Smooth muscle cell (in vitro differentiated cells): ENCODE results near the gene ATF7. TPM values are rescaled to one million over a fixed set of nuclear protein-coding genes. Genes with fewer than 3 reads are reported as not detected.

Experiments
- DNase-seq: peaks from one replicate; lab custom pipeline; 2025; ENCODE audit not compliant: unreplicated experiment; lab: John Stamatoyannopoulos, UW
- H2AFZ ChIP-seq: fragments of 200-600 bp; sonication (generic); 2 replicates; pipeline ENCODE4 v1.6.0; 2016; ENCODE audit warnings: antibody characterized with exemption, low read depth, mild to moderate bottlenecking
- H3F3A ChIP-seq: fragments of 200-600 bp; sonication (generic); 2 replicates; pipeline ENCODE4 v1.6.0; 2017; ENCODE audit warnings: antibody characterized with exemption, low read depth
- H3K27ac ChIP-seq: fragments of 200-600 bp; sonication (generic); 2 replicates; pipeline ENCODE4 v1.5.1; 2016; ENCODE audit warnings: low read depth, mild to moderate bottlenecking
- H3K27me3 ChIP-seq: fragments of 200-600 bp; sonication (generic); 2 replicates; pipeline ENCODE4 v1.6.1; 2016; ENCODE audit warnings: low read depth, mild to moderate bottlenecking
- H3K36me3 ChIP-seq: fragments of 200-600 bp; sonication (generic); 2 replicates; pipeline ENCODE4 v1.5.1; 2016; ENCODE audit warnings: low read depth
- H3K4me1 ChIP-seq: fragments of 200-600 bp; sonication (generic); 2 replicates; pipeline ENCODE4 v1.5.1; 2016; ENCODE audit warnings: low read depth
- H3K4me2 ChIP-seq: fragments of 200-600 bp; sonication (generic); 2 replicates; pipeline ENCODE4 v1.6.0; 2016; ENCODE audit warnings: mild to moderate bottlenecking
- H3K4me3 ChIP-seq: fragments of 200-600 bp; sonication (generic); 2 replicates; pipeline ENCODE4 v1.5.1; 2016; ENCODE audit warnings: mild to moderate bottlenecking
- H3K79me2 ChIP-seq: fragments of 200-600 bp; sonication (generic); 2 replicates; pipeline ENCODE4 v1.6.0; 2016; ENCODE audit warnings: low read depth, mild to moderate bottlenecking
- H3K9ac ChIP-seq: fragments of 200-600 bp; sonication (generic); 2 replicates; pipeline ENCODE4 v1.6.0; 2016; ENCODE audit warnings: low read depth
- H3K9me3 ChIP-seq: fragments of 200-600 bp; sonication (generic); replicated peaks from 2 replicates; pipeline ENCODE4 v1.5.1; 2016; ENCODE audit warnings: low read depth
- H4K20me1 ChIP-seq: fragments of 200-600 bp; sonication (generic); 2 replicates; pipeline ENCODE4 v1.6.0; 2016; ENCODE audit warnings: low read depth
- WGBS: methylation state at CpG from one replicate; pipeline ENCODE4 v1.1.7; 2016; ENCODE audit warnings: low lambda C conversion rate; 5-methylcytosine and 5-hydroxymethylcytosine counted together
- polyA plus RNA-seq: library from polyadenylated mRNA; unstranded; fragments of >200 nt; fragmentation: Nextera tagmentation; extraction: Ambion mirVana; gene quantifications from 2 replicates; pipeline ENCODE4 v1.2.1, GENCODE V29; 2016
- total RNA-seq: library from RNA; depleted of rRNA; stranded (reverse); fragments of >200 nt; gene quantifications from 2 replicates; pipeline ENCODE4 v1.2.3, GENCODE V29; 2014
- TF ChIP-seq, protein P1 (sequence below): fragments of 200-600 bp; sonication (generic); IDR thresholded peaks from 2 replicates; pipeline ENCODE4 v1.5.1; 2017; ENCODE audit warnings: borderline replicate concordance, mild to moderate bottlenecking, antibody characterized with exemption; ENCODE audit not compliant: insufficient read depth, poor library complexity, severe bottlenecking

Gene ATF7
- total and polyA plus RNA-seq, 2 experiments from 2014 or later = 15.2 to 28.5 TPM

GRCh38 chr12:53498235-53498630, 127.9 kb downstream of the ATF7 start:
- Histone ChIP-seq H3K4me1 (peaks cover 42% of the 10 kb centered on the region), H3K27me3 (no peaks in the 10 kb centered on the region), H4K20me1 (no peaks in the 10 kb centered on the region), H3K9ac (no peak overlapping the region), H2AFZ (no peak overlapping the region), H3K4me2 (peak overlapping the region; percentile 93), H3K27ac (no peak overlapping the region), H3K4me3 (peak overlapping the region; percentile 57), H3K9me3 (no peaks in the 10 kb centered on the region), H3K79me2 (peaks cover 30% of the 10 kb centered on the region), H3K36me3 (no peaks in the 10 kb centered on the region), H3F3A (peaks cover 14% of the 10 kb centered on the region)
- 73% methylated on average over 2 of the region's 2 CpGs for WGBS
- no peak for DNase-seq
- TF ChIP-seq, protein P1, sequence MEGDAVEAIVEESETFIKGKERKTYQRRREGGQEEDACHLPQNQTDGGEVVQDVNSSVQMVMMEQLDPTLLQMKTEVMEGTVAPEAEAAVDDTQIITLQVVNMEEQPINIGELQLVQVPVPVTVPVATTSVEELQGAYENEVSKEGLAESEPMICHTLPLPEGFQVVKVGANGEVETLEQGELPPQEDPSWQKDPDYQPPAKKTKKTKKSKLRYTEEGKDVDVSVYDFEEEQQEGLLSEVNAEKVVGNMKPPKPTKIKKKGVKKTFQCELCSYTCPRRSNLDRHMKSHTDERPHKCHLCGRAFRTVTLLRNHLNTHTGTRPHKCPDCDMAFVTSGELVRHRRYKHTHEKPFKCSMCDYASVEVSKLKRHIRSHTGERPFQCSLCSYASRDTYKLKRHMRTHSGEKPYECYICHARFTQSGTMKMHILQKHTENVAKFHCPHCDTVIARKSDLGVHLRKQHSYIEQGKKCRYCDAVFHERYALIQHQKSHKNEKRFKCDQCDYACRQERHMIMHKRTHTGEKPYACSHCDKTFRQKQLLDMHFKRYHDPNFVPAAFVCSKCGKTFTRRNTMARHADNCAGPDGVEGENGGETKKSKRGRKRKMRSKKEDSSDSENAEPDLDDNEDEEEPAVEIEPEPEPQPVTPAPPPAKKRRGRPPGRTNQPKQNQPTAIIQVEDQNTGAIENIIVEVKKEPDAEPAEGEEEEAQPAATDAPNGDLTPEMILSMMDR = no peak

DNA sequence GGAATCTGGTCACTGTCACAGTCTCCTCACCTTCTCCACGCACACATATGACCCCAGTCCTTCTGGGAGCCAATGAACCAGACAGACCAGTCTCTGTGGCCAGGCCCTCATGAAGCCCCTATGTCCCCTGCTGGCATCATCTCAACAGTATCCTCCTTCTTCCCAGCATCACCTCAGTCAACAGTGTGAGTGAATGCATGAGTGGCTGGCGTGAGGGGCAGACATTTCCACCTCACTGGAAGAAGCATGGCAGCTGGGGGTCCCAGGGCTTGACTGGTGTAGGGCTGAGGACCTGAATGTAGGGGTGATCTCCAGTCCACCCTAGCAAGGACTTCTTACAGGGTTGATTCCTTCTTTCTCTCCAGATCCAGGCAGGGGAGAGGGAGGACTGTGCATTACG, 128.7 kb downstream of the ATF7 start:
- no peak overlapping the region for H3K9ac ChIP-seq
- peaks cover 30% of the 10 kb centered on the region for H3K79me2 ChIP-seq
- TF ChIP-seq, protein P1 = no peak
- no peak overlapping the region for H3K27ac ChIP-seq
- DNase-seq = no peak
- H2AFZ ChIP-seq = no peak overlapping the region
- 90% methylated on average over 3 of the region's 3 CpGs for WGBS
- H3K4me1 ChIP-seq = peaks cover 42% of the 10 kb centered on the region
- peaks cover 16% of the 10 kb centered on the region for H3F3A ChIP-seq
- H3K4me2 ChIP-seq = no peak overlapping the region
- H4K20me1 ChIP-seq = no peaks in the 10 kb centered on the region
- H3K36me3 ChIP-seq = no peaks in the 10 kb centered on the region
- H3K4me3 ChIP-seq = no peak overlapping the region
- no peaks in the 10 kb centered on the region for H3K27me3 ChIP-seq
- H3K9me3 ChIP-seq = no peaks in the 10 kb centered on the region

GRCh38 chr12:53496752-53497032, 129.5 kb downstream of the ATF7 start:
- Histone ChIP-seq H2AFZ (no peak overlapping the region), H3K27me3 (no peaks in the 10 kb centered on the region), H3K9ac (no peak overlapping the region), H3K4me1 (peaks cover 42% of the 10 kb centered on the region), H3K36me3 (no peaks in the 10 kb centered on the region), H3K79me2 (peaks cover 24% of the 10 kb centered on the region), H4K20me1 (no peaks in the 10 kb centered on the region), H3K9me3 (no peaks in the 10 kb centered on the region), H3K4me3 (peak overlapping the region; percentile 9), H3K4me2 (peak overlapping the region; percentile 54), H3K27ac (peak overlapping the region; percentile 10), H3F3A (peaks cover 16% of the 10 kb centered on the region)
- no peak for DNase-seq
- TF ChIP-seq, protein P1 = no peak
- WGBS = 87% methylated on average over 1 of the region's 1 CpG

DNA sequence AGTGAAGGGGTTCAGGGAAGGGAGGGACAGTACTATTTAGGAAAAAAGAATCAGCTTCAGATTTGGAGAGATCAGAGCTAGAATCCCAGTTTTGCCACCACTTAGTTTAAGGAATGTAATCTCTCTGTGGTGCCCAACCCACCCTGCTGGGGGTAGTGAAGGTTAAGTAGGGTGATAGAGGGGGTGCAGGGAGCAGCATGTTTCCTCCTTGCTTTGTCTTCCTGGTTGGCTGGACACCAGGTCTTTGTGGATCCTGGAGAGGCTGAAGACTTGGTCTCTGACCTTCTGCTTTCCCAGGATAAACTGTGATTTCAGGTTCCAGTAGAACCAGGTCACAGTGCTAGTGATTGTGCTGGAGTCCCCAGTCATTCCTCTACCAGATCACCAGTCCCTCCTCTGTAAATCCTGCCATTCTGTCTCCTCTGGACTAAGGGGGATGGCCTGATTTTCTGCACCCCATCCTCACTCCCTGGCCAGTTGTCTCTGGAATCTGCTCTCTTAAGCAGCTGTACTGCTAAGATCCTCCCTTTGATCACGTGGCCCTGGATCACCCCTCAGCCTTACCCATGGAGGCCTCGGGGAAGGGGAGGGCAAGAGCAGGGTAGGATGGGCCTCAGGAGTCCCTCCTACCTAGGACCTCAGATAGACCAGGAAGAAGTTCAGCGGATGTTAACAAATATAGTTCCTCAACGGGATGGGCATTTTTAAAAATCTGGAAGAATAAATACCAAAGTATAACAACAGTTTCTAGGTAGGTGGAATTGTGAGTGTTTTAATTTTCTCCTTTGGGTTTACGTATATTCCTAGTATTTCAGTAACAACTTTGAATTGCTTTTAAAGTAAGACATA, 130.1 kb downstream of the ATF7 start:
- Histone ChIP-seq H3K4me3 (peak overlapping the region; percentile 9), H3K9ac (no peak overlapping the region), H3K4me2 (peak overlapping the region; percentile 54), H3K4me1 (peaks cover 42% of the 10 kb centered on the region), H3K79me2 (peaks cover 22% of the 10 kb centered on the region), H3K36me3 (no peaks in the 10 kb centered on the region), H3K9me3 (no peaks in the 10 kb centered on the region), H4K20me1 (no peaks in the 10 kb centered on the region), H2AFZ (no peak overlapping the region), H3K27ac (peak overlapping the region; percentile 23), H3K27me3 (no peaks in the 10 kb centered on the region), H3F3A (peaks cover 16% of the 10 kb centered on the region)
- no peak for DNase-seq
- TF ChIP-seq, protein P1 = no peak
- 32% methylated on average over 5 of the region's 5 CpGs for WGBS
